Neural cell (in vitro differentiated cells): ENCODE measurements around the gene PDE1C. TPM values are rescaled to one million over a fixed set of nuclear protein-coding genes. Genes with fewer than 3 reads are reported as not detected.
A peak's percentile ranks its signal among the peaks of the same experiment; 100 is the strongest.

Experiments used
- H2AFZ ChIP-seq: fragments of 200-600, 300-800 bp; sonication (generic), shearing (Covaris generic); 2 replicates; pipeline ENCODE4 v1.6.0; 2014; ENCODE audit warnings: low read depth, mild to moderate bottlenecking, antibody characterized with exemption, low read length, moderate library complexity
- H3F3A ChIP-seq: fragments of 200-600 bp; shearing (Covaris generic); 2 replicates; pipeline ENCODE4 v1.6.1; 2016; ENCODE audit warnings: mild to moderate bottlenecking, moderate library complexity, mixed read lengths, antibody characterized with exemption, low read length; ENCODE audit not compliant: insufficient read depth, poor library complexity, severe bottlenecking
- H3K27ac ChIP-seq: fragments of 200-600, 300-800 bp; sonication (generic), shearing (Covaris generic); 2 replicates; pipeline ENCODE4 v1.5.1; 2014; ENCODE audit warnings: mild to moderate bottlenecking, low read length, moderate library complexity
- H3K27me3 ChIP-seq: fragments of 300-800, 200-600 bp; sonication (generic), shearing (Covaris generic); 2 replicates; pipeline ENCODE4 v1.6.0; 2014; ENCODE audit warnings: mild to moderate bottlenecking, low read depth, low read length, moderate library complexity; ENCODE audit not compliant: insufficient read depth
- H3K36me3 ChIP-seq: fragments of 300-800, 200-600 bp; sonication (generic), shearing (Covaris generic); 2 replicates; pipeline ENCODE4 v1.5.1; 2014; ENCODE audit warnings: mild to moderate bottlenecking, antibody characterized with exemption, low read length, moderate library complexity; ENCODE audit not compliant: insufficient read depth
- H3K4me2 ChIP-seq: fragments of 300-800, 200-600 bp; sonication (generic), shearing (Covaris generic); 2 replicates; pipeline ENCODE4 v1.6.0; 2014; ENCODE audit warnings: mild to moderate bottlenecking, low read length
- H3K4me3 ChIP-seq: fragments of 300-800, 200-600 bp; sonication (generic), shearing (Covaris generic); 2 replicates; pipeline ENCODE4 v1.5.1; 2014; ENCODE audit warnings: mild to moderate bottlenecking, low read length, moderate library complexity
- H3K79me2 ChIP-seq: fragments of 200-600 bp; shearing (Covaris generic); replicated peaks from 2 replicates; pipeline ENCODE4 v1.6.0; 2014; ENCODE audit warnings: mild to moderate bottlenecking, low read length, moderate library complexity; ENCODE audit not compliant: insufficient read depth
- H3K9ac ChIP-seq: fragments of 300-800, 200-600 bp; sonication (generic), shearing (Covaris generic); 2 replicates; pipeline ENCODE4 v1.6.1; 2016; ENCODE audit warnings: mild to moderate bottlenecking, low read length, mixed read lengths
- H3K9me2 ChIP-seq: fragments of 200-600 bp; shearing (Covaris generic); 2 replicates; pipeline ENCODE4 v1.6.1; 2016; ENCODE audit warnings: mild to moderate bottlenecking, low read length, mixed read lengths; ENCODE audit not compliant: insufficient read depth
- H3K9me3 ChIP-seq: fragments of 200-600, 300-800 bp; sonication (generic), shearing (Covaris generic); 2 replicates; pipeline ENCODE4 v1.6.1; 2016; ENCODE audit warnings: mild to moderate bottlenecking, mixed run types, low read length, moderate library complexity, mixed read lengths
- H4K20me1 ChIP-seq: fragments of 200-600 bp; shearing (Covaris generic); 2 replicates; pipeline ENCODE4 v1.6.1; 2016; ENCODE audit warnings: mild to moderate bottlenecking, mixed run types; ENCODE audit not compliant: insufficient read depth
- CTCF ChIP-seq: fragments of 450-650 bp; IDR thresholded peaks from 2 replicates; pipeline ENCODE4 v1.5.1; 2014; ENCODE audit warnings: antibody characterized with exemption, mild to moderate bottlenecking, moderate library complexity; ENCODE audit not compliant: poor library complexity, severe bottlenecking
- EP300 ChIP-seq: fragments of 450-650 bp; conservative IDR thresholded peaks from 2 replicates; pipeline ENCODE4 v1.6.1; 2014; ENCODE audit warnings: antibody characterized with exemption, mild to moderate bottlenecking, moderate library complexity; ENCODE audit not compliant: poor library complexity, severe bottlenecking
- EZH2 ChIP-seq: fragments of 200-600, 300-800 bp; shearing (Covaris generic), sonication (generic); IDR thresholded peaks from 2 replicates; pipeline ENCODE4 v1.6.1; 2014; ENCODE audit warnings: antibody characterized with exemption, low read length, borderline replicate concordance, mild to moderate bottlenecking; ENCODE audit not compliant: insufficient read depth, poor library complexity, severe bottlenecking
- MXI1 ChIP-seq: fragments of 450-650 bp; conservative IDR thresholded peaks from 2 replicates; pipeline ENCODE4 v1.6.1; 2014; ENCODE audit warnings: antibody characterized with exemption, mild to moderate bottlenecking; ENCODE audit not compliant: poor library complexity, severe bottlenecking
- POLR2AphosphoS5 ChIP-seq: IDR thresholded peaks from 2 replicates; pipeline ENCODE4 v1.6.1; 2012
- RAD21 ChIP-seq: fragments of 450-650 bp; conservative IDR thresholded peaks from 2 replicates; pipeline ENCODE4 v1.6.1; 2014; ENCODE audit warnings: antibody characterized with exemption, mild to moderate bottlenecking, moderate library complexity
- SMC3 ChIP-seq: fragments of 450-650 bp; conservative IDR thresholded peaks from 2 replicates; pipeline ENCODE4 v1.6.1; 2014; ENCODE audit warnings: antibody characterized with exemption, mild to moderate bottlenecking, moderate library complexity; ENCODE audit not compliant: poor library complexity
- TAF1 ChIP-seq: IDR thresholded peaks from 2 replicates; pipeline ENCODE4 v1.6.1; 2012; ENCODE audit warnings: low read depth
- polyA plus RNA-seq: library from polyadenylated mRNA; depleted of rRNA; stranded (reverse); fragments of >200 nt; gene quantifications from 2 replicates; pipeline ENCODE4 v1.2.3, GENCODE V29; 2014
- TF ChIP-seq, protein P1 (sequence below): IDR thresholded peaks from 2 replicates; pipeline ENCODE4 v1.6.1; 2012; ENCODE audit warnings: borderline replicate concordance

The PDE1C gene
- polyA plus RNA-seq, 1 donor from 2014 or later, result 6.6 TPM

DNA sequence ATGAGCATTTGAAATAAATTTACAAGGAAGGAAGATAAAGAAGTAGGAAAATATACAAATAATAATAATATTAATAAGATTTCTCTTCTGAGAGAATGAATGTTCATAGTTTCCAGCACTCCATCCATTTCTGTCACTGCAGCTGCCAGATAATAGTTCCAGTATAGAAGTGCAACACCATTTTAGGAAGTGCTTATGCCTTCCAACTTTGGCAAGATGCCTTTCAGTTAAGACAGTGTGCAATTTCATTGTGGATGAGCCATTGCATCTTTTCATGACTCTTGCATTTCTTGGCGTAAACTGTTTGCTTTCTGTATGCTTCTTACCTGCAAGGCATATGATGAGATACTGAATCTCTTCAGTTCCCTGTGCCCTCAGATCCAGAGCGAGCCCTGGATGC, 185.0 kb downstream of the PDE1C start:
- Histone ChIP-seq H3F3A (no peaks in the 10 kb centered on the region), H3K27ac (no peak overlapping the region)

GRCh38 chr7:31883761-31884164, 186.4 kb downstream of the PDE1C start:
- no peaks in the 10 kb centered on the region for H3K27me3 ChIP-seq
- H3K9me2 ChIP-seq, result no peaks in the 10 kb centered on the region
- no peaks in the 10 kb centered on the region for H3F3A ChIP-seq
- no peaks in the 10 kb centered on the region for H3K36me3 ChIP-seq
- H3K27ac ChIP-seq, result no peak overlapping the region
- no peak overlapping the region for H3K9ac ChIP-seq
- H4K20me1 ChIP-seq, result no peaks in the 10 kb centered on the region
- no peak for TF ChIP-seq POLR2AphosphoS5
- TF ChIP-seq SMC3, result no peak
- peak; percentile 35 for TF ChIP-seq EP300
- TF ChIP-seq TAF1, result no peak
- TF ChIP-seq RAD21, result no peak
- TF ChIP-seq EZH2, result no peak
- TF ChIP-seq, protein P1, sequence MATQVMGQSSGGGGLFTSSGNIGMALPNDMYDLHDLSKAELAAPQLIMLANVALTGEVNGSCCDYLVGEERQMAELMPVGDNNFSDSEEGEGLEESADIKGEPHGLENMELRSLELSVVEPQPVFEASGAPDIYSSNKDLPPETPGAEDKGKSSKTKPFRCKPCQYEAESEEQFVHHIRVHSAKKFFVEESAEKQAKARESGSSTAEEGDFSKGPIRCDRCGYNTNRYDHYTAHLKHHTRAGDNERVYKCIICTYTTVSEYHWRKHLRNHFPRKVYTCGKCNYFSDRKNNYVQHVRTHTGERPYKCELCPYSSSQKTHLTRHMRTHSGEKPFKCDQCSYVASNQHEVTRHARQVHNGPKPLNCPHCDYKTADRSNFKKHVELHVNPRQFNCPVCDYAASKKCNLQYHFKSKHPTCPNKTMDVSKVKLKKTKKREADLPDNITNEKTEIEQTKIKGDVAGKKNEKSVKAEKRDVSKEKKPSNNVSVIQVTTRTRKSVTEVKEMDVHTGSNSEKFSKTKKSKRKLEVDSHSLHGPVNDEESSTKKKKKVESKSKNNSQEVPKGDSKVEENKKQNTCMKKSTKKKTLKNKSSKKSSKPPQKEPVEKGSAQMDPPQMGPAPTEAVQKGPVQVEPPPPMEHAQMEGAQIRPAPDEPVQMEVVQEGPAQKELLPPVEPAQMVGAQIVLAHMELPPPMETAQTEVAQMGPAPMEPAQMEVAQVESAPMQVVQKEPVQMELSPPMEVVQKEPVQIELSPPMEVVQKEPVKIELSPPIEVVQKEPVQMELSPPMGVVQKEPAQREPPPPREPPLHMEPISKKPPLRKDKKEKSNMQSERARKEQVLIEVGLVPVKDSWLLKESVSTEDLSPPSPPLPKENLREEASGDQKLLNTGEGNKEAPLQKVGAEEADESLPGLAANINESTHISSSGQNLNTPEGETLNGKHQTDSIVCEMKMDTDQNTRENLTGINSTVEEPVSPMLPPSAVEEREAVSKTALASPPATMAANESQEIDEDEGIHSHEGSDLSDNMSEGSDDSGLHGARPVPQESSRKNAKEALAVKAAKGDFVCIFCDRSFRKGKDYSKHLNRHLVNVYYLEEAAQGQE, result peak; percentile 26
- no peak for TF ChIP-seq CTCF
- no peak overlapping the region for H3K4me3 ChIP-seq
- no peaks in the 10 kb centered on the region for H3K79me2 ChIP-seq
- H3K9me3 ChIP-seq, result no peaks in the 10 kb centered on the region
- no peak overlapping the region for H3K4me2 ChIP-seq
- H2AFZ ChIP-seq, result no peak overlapping the region

More for the DNA sequence above, 185.0 kb downstream of the PDE1C start:
- no peaks in the 10 kb centered on the region for H3K79me2 ChIP-seq
- no peaks in the 10 kb centered on the region for H3K27me3 ChIP-seq
- TF ChIP-seq MXI1 (no peak), POLR2AphosphoS5 (no peak), RAD21 (no peak), CTCF (no peak)
- H3K9ac ChIP-seq, result no peak overlapping the region
- H3K36me3 ChIP-seq, result no peaks in the 10 kb centered on the region
- H3K9me3 ChIP-seq, result no peaks in the 10 kb centered on the region
- H3K4me3 ChIP-seq, result no peak overlapping the region
- no peak overlapping the region for H2AFZ ChIP-seq
- H3K9me2 ChIP-seq, result no peaks in the 10 kb centered on the region
- H3K4me2 ChIP-seq, result no peak overlapping the region
- no peaks in the 10 kb centered on the region for H4K20me1 ChIP-seq
